ENCODE results near the gene KLHL35.
"Not testable (repeated sequence)": the region's sequence is repeated elsewhere in the genome, so short reads cannot be mapped to it uniquely, and the experiment has no call there.

Gene KLHL35

DNA sequence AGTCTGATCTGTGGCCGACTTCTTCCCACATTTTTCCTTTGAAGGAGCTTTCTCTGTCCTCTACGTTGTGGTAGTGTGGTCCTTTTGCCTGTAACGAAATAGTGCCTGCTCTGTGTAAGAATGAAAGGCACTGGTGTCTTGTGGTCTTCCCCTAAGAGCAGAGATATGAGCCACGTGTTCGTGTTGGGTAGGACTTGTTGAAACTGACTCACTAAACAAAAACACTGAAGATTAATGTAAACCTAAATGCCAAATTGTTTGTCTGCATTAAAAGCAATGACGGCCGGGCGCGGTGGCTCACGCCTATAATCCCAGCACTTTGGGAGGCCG, 43.8 kb downstream of the KLHL35 start:
- Histone ChIP-seq H3K9me3 (ENCODE audit: control insufficient read depth in 1 of 2, low read length in 2 of 2) (no peaks in the 10 kb centered on the region), H3K9ac (ENCODE audit: low read depth in 1 of 2, low read length in 2 of 2) (no peak overlapping the region), H3K4me3 (ENCODE audit: low read depth in 1 of 2, low read length in 2 of 2) (no peak overlapping the region), H3K27me3 (ENCODE audit: control insufficient read depth in 1 of 2, insufficient read depth in 2 of 2, low read length in 2 of 2) (no peaks in the 10 kb centered on the region), H3K27ac (ENCODE audit: low read depth, low read length) (no peak overlapping the region), H3K36me3 (ENCODE audit: control insufficient read depth in 1 of 2, insufficient read depth in 2 of 2, low read length in 2 of 2) (no peaks in the 10 kb centered on the region), H3K4me1 (ENCODE audit: control insufficient read depth in 1 of 2, insufficient read depth in 2 of 2, low read length in 2 of 2) (peaks cover 19 to 21% of the 10 kb centered on the region in 2 donors)

GRCh38 chr11:75388386-75389275, 44.4 kb downstream of the KLHL35 start:
- Histone ChIP-seq H3K27me3 (ENCODE audit: control insufficient read depth in 1 of 2, insufficient read depth in 2 of 2, low read length in 2 of 2) (no peaks in the 10 kb centered on the region), H3K9ac (ENCODE audit: low read depth in 1 of 2, low read length in 2 of 2) (no peak overlapping the region), H3K4me3 (ENCODE audit: low read depth in 1 of 2, low read length in 2 of 2) (no peak overlapping the region), H3K27ac (ENCODE audit: low read depth, low read length) (no peak overlapping the region), H3K36me3 (ENCODE audit: control insufficient read depth in 1 of 2, insufficient read depth in 2 of 2, low read length in 2 of 2) (no peaks in the 10 kb centered on the region), H3K9me3 (ENCODE audit: control insufficient read depth in 1 of 2, low read length in 2 of 2) (no peaks in the 10 kb centered on the region), H3K4me1 (ENCODE audit: control insufficient read depth in 1 of 2, insufficient read depth in 2 of 2, low read length in 2 of 2) (peaks cover 20 to 23% of the 10 kb centered on the region in 2 donors)

DNA sequence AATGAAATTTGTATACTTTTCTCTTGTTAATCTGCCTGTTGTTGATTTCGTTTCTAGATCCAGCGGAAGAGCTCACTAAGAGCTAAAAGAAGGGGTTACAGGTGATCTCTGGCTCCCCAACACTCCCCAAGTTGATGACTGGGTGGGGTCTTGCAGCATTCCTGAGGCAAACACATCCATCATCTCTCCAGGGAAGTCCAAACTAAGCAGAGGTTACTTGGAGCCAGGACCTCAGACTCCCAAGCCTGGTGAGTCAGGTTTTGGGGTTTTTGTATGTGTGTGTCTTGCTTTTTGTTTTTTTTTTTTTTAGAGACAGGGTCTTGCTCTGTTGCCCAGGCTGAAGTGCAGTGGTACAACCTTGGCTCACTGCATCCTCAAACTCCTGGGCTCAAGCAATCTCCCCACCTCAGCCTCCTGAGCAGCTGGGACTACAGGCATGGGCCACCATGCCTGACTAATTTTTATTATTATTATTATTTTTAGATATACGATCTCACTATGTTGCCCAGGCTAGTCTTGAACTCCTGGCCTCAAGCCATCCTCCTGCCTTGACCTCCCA, 45.2 kb downstream of the KLHL35 start:
- Histone ChIP-seq H3K4me3 (ENCODE audit: low read depth in 1 of 2, low read length in 2 of 2) (no peak overlapping the region), H3K36me3 (ENCODE audit: control insufficient read depth in 1 of 2, insufficient read depth in 2 of 2, low read length in 2 of 2) (no peaks in the 10 kb centered on the region), H3K27ac (ENCODE audit: low read depth, low read length) (no peak overlapping the region), H3K4me1 (ENCODE audit: control insufficient read depth in 1 of 2, insufficient read depth in 2 of 2, low read length in 2 of 2) (peaks cover 20 to 23% of the 10 kb centered on the region in 2 donors), H3K27me3 (ENCODE audit: control insufficient read depth in 1 of 2, insufficient read depth in 2 of 2, low read length in 2 of 2) (no peaks in the 10 kb centered on the region), H3K9me3 (ENCODE audit: control insufficient read depth in 1 of 2, low read length in 2 of 2) (no peaks in the 10 kb centered on the region), H3K9ac (ENCODE audit: low read depth in 1 of 2, low read length in 2 of 2) (no peak overlapping the region)

DNA sequence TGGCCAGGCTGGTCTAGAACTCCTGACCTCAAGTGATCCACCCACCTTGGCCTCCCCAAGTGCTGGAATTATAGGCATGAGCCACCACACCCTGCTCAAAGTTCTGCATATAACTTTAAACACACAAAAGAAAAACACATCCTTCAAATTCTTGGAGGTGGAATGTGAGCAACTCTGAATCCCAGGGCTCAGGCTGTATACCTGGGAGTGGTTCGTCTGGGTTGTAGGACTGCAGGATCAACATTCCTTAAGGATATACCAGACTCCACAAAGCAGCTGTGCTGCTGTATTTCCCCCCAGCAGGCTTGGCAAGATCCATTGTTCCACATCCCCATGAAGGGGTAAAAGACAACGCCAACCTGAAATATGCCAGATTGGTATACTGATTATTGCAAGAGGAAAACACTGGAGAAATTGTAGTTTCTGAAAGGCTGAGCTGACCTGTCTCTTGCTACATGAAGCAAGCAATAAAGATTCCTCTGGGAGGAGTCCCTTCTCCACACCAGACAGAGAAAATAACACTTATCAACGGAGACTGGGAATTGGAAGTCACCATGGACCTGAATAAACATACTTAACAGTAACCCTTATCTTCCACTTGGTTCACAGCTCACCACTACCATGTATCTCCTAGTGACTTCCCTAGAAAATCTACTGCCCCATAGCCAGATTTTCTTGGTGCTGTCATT, 45.9 kb downstream of the KLHL35 start:
- Histone ChIP-seq H3K27me3 (ENCODE audit: control insufficient read depth in 1 of 2, insufficient read depth in 2 of 2, low read length in 2 of 2) (no peaks in the 10 kb centered on the region), H3K9ac (ENCODE audit: low read depth in 1 of 2, low read length in 2 of 2) (no peak overlapping the region), H3K36me3 (ENCODE audit: control insufficient read depth in 1 of 2, insufficient read depth in 2 of 2, low read length in 2 of 2) (no peaks in the 10 kb centered on the region), H3K4me3 (ENCODE audit: low read depth in 1 of 2, low read length in 2 of 2) (no peak overlapping the region), H3K4me1 (ENCODE audit: control insufficient read depth in 1 of 2, insufficient read depth in 2 of 2, low read length in 2 of 2) (peaks cover 20 to 23% of the 10 kb centered on the region in 2 donors), H3K27ac (ENCODE audit: low read depth, low read length) (no peak overlapping the region), H3K9me3 (ENCODE audit: control insufficient read depth in 1 of 2, low read length in 2 of 2) (no peaks in the 10 kb centered on the region)

DNA sequence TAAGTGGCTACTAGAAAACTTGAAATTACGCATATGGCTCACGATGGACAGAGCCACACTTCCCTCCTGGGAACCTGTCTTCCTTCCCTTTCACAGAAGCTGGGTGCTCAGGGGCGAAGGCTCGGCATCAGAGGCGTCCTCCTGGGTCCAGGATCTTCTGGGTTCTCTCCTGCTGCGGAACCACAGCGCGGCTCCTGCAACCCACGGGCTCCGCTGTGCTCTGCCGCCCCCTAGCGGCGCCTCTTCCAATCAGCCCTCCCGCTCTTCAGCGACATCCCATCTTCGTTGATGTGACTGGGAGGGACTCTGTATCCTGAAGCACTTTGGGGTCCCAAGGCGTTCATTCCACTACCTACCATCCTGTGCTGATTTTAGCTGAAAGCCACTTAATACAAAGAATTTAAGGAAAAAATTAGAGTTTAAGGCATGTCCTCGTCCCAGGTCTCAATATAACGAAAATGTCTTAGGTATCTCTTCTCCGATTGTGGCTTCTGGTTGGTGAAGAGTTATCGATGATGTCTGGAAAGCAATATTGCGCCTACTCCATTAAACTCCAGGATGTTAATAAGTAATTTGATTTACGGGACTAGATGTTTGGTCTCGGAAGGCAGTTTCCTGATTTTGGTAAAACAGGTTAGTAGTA, 48.4 kb downstream of the KLHL35 start:
- Histone ChIP-seq H3K27ac (ENCODE audit: low read depth, low read length) (no peak overlapping the region), H3K27me3 (ENCODE audit: control insufficient read depth in 1 of 2, insufficient read depth in 2 of 2, low read length in 2 of 2) (no peaks in the 10 kb centered on the region), H3K4me3 (ENCODE audit: low read depth in 1 of 2, low read length in 2 of 2) (no peak overlapping the region), H3K9me3 (ENCODE audit: control insufficient read depth in 1 of 2, low read length in 2 of 2) (no peaks in the 10 kb centered on the region), H3K9ac (ENCODE audit: low read depth in 1 of 2, low read length in 2 of 2) (peak overlapping the region in 1 of 2 donors; percentile 26), H3K4me1 (ENCODE audit: control insufficient read depth in 1 of 2, insufficient read depth in 2 of 2, low read length in 2 of 2) (peaks cover 34 to 38% of the 10 kb centered on the region in 2 donors), H3K36me3 (ENCODE audit: control insufficient read depth in 1 of 2, insufficient read depth in 2 of 2, low read length in 2 of 2) (no peaks in the 10 kb centered on the region)

DNA sequence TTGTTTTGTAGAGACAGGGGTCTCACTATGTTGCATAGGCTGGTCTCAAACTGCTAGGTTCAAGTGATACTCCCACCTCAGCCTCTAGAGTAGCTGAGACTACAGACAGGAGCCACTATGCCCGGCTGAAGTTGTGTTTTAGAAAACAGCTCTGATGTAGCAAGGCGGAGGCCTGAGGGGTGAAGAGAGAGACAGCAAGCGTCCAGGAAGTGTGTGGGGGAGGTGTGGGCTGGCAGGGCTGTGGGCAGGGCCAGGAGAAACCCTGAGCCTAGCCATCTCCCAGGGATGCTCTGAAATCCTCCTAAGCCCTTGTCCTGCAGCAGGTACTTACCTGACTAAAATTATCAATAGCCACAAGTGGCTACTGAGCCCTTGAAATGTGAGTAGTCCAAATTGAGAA, 49.8 kb downstream of the KLHL35 start:
- H3K36me3 ChIP-seq (ENCODE audit: control insufficient read depth in 1 of 2, insufficient read depth in 2 of 2, low read length in 2 of 2), result no peaks in the 10 kb centered on the region
- H3K27me3 ChIP-seq (ENCODE audit: control insufficient read depth in 1 of 2, insufficient read depth in 2 of 2, low read length in 2 of 2), result no peaks in the 10 kb centered on the region
- H3K4me1 ChIP-seq (ENCODE audit: control insufficient read depth in 1 of 2, insufficient read depth in 2 of 2, low read length in 2 of 2), result peaks cover 29% of the 10 kb centered on the region in 2 donors
- H3K27ac ChIP-seq (ENCODE audit: low read depth, low read length), result no peak overlapping the region
- H3K9ac ChIP-seq (ENCODE audit: low read depth in 1 of 2, low read length in 2 of 2), result no peak overlapping the region
- no peaks in the 10 kb centered on the region for H3K9me3 ChIP-seq (ENCODE audit: control insufficient read depth in 1 of 2, low read length in 2 of 2)
- H3K4me3 ChIP-seq (ENCODE audit: low read depth in 1 of 2, low read length in 2 of 2), result no peak overlapping the region

GRCh38 chr11:75380716-75381420, 52.1 kb downstream of the KLHL35 start:
- Histone ChIP-seq H3K4me3 (ENCODE audit: low read depth in 1 of 2, low read length in 2 of 2) (no peak overlapping the region), H3K9me3 (ENCODE audit: control insufficient read depth in 1 of 2, low read length in 2 of 2) (no peaks in the 10 kb centered on the region), H3K9ac (ENCODE audit: low read depth in 1 of 2, low read length in 2 of 2) (peak overlapping the region in 1 of 2 donors; percentile 27), H3K27ac (ENCODE audit: low read depth, low read length) (no peak overlapping the region), H3K4me1 (ENCODE audit: control insufficient read depth in 1 of 2, insufficient read depth in 2 of 2, low read length in 2 of 2) (peaks cover 19 to 21% of the 10 kb centered on the region in 2 donors), H3K36me3 (ENCODE audit: control insufficient read depth in 1 of 2, insufficient read depth in 2 of 2, low read length in 2 of 2) (no peaks in the 10 kb centered on the region), H3K27me3 (ENCODE audit: control insufficient read depth in 1 of 2, insufficient read depth in 2 of 2, low read length in 2 of 2) (no peaks in the 10 kb centered on the region)

- H3K36me3 ChIP-seq (ENCODE audit: control insufficient read depth in 1 of 2, insufficient read depth in 2 of 2, low read length in 2 of 2), result no peaks in the 10 kb centered on the region
- no peaks in the 10 kb centered on the region for H3K9me3 ChIP-seq (ENCODE audit: control insufficient read depth in 1 of 2, low read length in 2 of 2)
- H3K4me1 ChIP-seq (ENCODE audit: control insufficient read depth in 1 of 2, insufficient read depth in 2 of 2, low read length in 2 of 2), result peaks cover 19 to 21% of the 10 kb centered on the region in 2 donors
- no peak overlapping the region for H3K27ac ChIP-seq (ENCODE audit: low read depth, low read length)
- no peak overlapping the region for H3K9ac ChIP-seq (ENCODE audit: low read depth in 1 of 2, low read length in 2 of 2)
- no peak overlapping the region for H3K4me3 ChIP-seq (ENCODE audit: low read depth in 1 of 2, low read length in 2 of 2)
- no peaks in the 10 kb centered on the region for H3K27me3 ChIP-seq (ENCODE audit: control insufficient read depth in 1 of 2, insufficient read depth in 2 of 2, low read length in 2 of 2)
Observed at GRCh38 chr11:75380245-75380644, 52.8 kb downstream of the KLHL35 start.

- H3K9ac ChIP-seq (ENCODE audit: low read depth in 1 of 2, low read length in 2 of 2); H3K27ac ChIP-seq (ENCODE audit: low read depth, low read length); H3K36me3 ChIP-seq (ENCODE audit: control insufficient read depth in 1 of 2, insufficient read depth in 2 of 2, low read length in 2 of 2); H3K9me3 ChIP-seq (ENCODE audit: control insufficient read depth in 1 of 2, low read length in 2 of 2); H3K27me3 ChIP-seq (ENCODE audit: control insufficient read depth in 1 of 2, insufficient read depth in 2 of 2, low read length in 2 of 2); H3K4me3 ChIP-seq (ENCODE audit: low read depth in 1 of 2, low read length in 2 of 2): not testable (repeated sequence)
- peaks cover 13 to 15% of the 10 kb centered on the region in 2 donors for H3K4me1 ChIP-seq (ENCODE audit: control insufficient read depth in 1 of 2, insufficient read depth in 2 of 2, low read length in 2 of 2)
Observed at GRCh38 chr11:75378776-75379175, 54.2 kb downstream of the KLHL35 start.

Data from duodenal mucosa (tissue), 2 donors.